NCI-H2029 (cell line): Measurements from ENCODE around the gene CBX3.
"Not testable (repeated sequence)": the region's sequence is repeated elsewhere in the genome, so short reads cannot be mapped to it uniquely, and the experiment has no call there.

Experiments used
- DNase-seq: peaks from one replicate; lab custom pipeline; 2025; lab: John Stamatoyannopoulos, UW

CBX3 gene

GRCh38 chr7:26202019-26202990 is 760 bp downstream of the CBX3 start:
- no peak for DNase-seq

- no peak for DNase-seq
These were observed 1.5 kb downstream of the CBX3 start for GRCh38 chr7:26203016-26203415.

- no peak for DNase-seq
These were observed 6.5 kb downstream of the CBX3 start for GRCh38 chr7:26208040-26208439.

- DNase-seq, result no peak
These were observed 11.6 kb downstream of the CBX3 start for GRCh38 chr7:26212921-26213718.

GRCh38 chr7:26213807-26214515 is 12.4 kb downstream of the CBX3 start:
- no peak for DNase-seq

GRCh38 chr7:26216049-26216448 is 14.5 kb downstream of the CBX3 start:
- DNase-seq, result no peak

GRCh38 chr7:26224359-26224758 is 22.8 kb downstream of the CBX3 start:
- no peak for DNase-seq

- no peak for DNase-seq
These were observed 26.4 kb downstream of the CBX3 start for GRCh38 chr7:26227987-26228386.

GRCh38 chr7:26233902-26234511 is 32.5 kb downstream of the CBX3 start:
- no peak for DNase-seq

GRCh38 chr7:26237035-26237807 is 35.7 kb downstream of the CBX3 start:
- DNase-seq, result no peak

- DNase-seq, result no peak
These were observed 36.5 kb downstream of the CBX3 start for GRCh38 chr7:26238032-26238431.

- no peak for DNase-seq
These were observed 43.6 kb downstream of the CBX3 start for GRCh38 chr7:26245150-26245549.

- DNase-seq, result no peak
These were observed 48.7 kb downstream of the CBX3 start for GRCh38 chr7:26250239-26250638.

- not testable (repeated sequence) for DNase-seq
These were observed 60.3 kb downstream of the CBX3 start for GRCh38 chr7:26261866-26262265.
